IPS-18c (cell line): Measurements from ENCODE around the gene SCFD2.

ENCODE experiments used
- H3K4me3 ChIP-seq: 2 replicates; pipeline ENCODE4 v1.7.0; 2013; ENCODE audit warnings: low read depth, mild to moderate bottlenecking, low read length, moderate library complexity; ENCODE audit not compliant: insufficient read depth
- H3K9me3 ChIP-seq: one replicate; pipeline ENCODE4 v1.6.1; 2013; ENCODE audit warnings: mild to moderate bottlenecking, low read length, moderate library complexity; ENCODE audit not compliant: control insufficient read depth, insufficient read depth

Gene SCFD2

DNA sequence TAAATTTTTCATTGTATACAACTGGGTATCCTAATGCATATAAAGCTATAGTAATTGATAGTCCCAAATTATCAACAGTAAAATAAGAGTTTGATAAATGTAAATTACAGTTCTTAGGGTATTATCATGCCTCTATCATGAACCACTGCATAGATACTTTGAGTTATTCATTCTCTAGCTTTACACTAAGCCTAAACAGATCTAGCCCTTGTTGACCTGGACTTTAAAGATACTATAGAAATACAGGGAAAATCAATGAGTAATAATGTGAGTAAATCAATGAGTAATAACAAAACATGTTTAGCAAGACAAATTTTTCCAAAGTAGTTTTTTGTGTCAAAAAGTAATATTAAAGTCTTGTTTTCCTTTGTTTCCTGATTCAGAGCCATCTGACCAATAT, 228.4 kb downstream of the SCFD2 start:
- no peak overlapping the region for H3K4me3 ChIP-seq
- peaks cover 5% of the 10 kb centered on the region for H3K9me3 ChIP-seq

DNA sequence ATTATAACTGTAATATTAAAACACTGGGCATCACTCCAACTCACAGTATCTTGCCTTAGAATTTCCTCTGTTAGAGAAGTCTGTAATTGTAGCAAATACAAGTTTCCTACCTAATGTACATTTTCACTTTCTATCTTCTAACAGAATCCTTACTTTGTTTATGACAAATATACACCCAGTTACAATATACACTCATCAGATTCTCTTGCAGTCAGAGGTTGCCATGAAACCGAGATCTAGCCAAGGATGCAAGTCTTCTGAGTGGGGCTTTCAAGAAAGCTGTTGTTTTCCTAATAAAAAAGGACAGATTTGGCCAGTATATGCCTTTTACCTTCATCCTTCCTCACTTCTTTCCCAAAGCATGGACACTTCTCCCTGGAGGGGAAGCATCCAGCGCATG, 228.9 kb downstream of the SCFD2 start:
- Histone ChIP-seq H3K9me3 (peaks cover 5% of the 10 kb centered on the region), H3K4me3 (no peak overlapping the region)

DNA sequence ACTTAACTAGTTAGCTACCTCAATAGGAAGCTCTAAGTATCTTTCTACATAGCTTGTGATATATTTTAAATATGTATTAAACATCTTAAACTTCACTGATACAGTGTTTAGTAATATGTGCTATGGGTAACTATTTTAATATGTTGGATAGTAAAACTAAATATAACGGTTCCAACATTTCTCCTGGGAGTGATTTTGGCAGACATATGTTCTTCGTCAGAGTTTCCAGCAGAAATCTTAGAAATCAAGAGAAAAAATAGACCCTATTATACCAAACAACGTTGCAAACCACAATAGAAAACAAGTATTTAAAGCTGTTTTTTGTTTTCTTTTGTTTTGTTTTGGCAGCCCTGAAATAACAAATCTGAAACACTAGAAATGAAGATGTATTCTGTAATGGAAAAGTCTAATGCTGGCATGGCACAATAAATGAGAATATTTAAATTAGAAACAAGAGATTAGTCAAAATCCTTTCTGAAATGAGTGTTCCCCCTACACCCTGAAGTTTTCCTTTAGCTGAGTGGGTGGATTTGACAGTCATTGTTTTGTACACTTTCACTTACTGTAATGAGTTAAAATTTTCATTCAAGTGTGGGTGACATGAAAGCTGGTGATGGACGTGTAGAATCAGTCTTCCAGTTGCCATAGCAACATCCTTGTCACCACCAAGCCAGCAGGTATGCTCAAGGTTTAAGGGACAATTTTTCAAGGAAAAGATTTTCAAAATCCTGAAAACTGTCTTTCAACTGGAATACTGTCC, 233.5 kb downstream of the SCFD2 start:
- no peak overlapping the region for H3K4me3 ChIP-seq
- H3K9me3 ChIP-seq: no peaks in the 10 kb centered on the region

DNA sequence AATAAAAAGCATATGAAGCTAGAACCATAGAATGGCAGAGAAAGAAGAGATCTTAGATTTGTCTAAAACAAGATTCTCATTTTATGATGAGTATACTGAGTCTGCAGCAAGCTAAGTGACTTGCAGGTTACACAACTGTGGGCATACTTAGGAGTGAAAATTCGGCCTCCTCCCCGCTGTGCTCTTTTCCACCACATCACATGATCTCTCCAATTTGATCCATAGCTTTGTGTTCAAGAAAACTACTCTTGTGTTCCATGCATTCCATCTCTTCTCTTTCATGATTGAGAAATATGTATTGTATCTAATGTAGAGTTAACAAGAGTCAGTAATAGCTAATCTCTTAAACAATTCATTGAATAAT, 234.3 kb downstream of the SCFD2 start:
- Histone ChIP-seq H3K9me3 (no peaks in the 10 kb centered on the region), H3K4me3 (no peak overlapping the region)

DNA sequence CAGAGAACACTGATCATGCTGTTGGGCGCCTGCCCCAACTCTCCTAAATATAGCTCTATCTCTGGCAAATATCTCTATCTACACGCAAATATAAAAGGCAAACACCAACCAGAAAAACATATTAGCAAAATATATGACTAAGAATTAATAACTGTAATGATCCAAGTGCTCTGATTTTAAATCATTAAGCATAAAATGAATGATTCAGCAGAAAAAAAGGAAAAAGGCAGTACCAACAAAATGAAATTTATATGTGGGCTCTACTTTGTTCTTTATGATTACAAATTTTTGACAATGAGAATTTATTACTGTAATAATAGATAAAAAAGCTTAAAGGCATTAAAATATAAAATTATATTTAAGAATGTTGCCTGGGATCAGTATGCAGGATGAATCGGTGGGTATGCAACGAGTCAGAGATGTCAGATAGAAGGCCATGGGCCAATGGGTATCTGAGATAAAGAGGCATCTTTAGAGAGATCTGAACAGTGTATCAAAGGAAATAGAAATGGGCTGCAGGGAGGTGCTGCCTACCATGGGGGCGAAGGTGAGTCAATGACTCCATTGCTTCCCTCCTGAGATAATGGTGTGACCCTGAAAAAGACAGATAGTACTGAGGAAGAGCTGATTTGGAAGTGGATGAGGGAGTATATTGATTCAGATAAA, 234.8 kb downstream of the SCFD2 start:
- no peak overlapping the region for H3K4me3 ChIP-seq

DNA sequence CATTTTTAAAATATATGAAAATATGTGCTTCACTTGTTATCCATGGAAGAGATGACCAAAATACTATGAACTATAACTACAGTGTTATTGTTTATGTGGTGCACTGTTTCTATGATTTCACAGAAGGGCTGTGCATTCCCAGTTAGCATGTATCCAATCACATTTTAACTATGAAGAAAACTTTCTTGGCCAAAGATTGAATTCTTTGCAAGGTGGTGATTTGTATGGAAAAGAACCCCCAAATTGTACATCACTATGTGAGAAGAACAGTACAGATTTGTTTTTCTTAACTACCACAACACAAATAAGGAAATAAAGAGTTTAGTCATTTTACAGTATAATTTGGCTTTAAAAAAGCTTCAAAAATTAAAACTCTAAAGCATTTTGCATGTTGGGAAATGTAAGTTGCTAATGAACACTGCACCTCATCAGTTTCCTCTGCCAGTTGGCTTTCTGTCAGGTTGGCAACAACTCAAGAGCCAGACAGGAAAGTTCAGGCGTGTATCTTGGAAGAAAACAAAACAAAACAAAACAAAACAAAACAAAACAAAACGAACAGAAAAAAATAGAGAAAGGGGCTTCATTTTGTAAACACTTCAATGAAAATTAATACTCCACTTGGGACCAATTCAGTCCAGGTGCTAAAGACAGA, 237.0 kb downstream of the SCFD2 start:
- no peak overlapping the region for H3K4me3 ChIP-seq
- no peaks in the 10 kb centered on the region for H3K9me3 ChIP-seq

More for the DNA sequence above, 234.8 kb downstream of the SCFD2 start:
- no peaks in the 10 kb centered on the region for H3K9me3 ChIP-seq

DNA sequence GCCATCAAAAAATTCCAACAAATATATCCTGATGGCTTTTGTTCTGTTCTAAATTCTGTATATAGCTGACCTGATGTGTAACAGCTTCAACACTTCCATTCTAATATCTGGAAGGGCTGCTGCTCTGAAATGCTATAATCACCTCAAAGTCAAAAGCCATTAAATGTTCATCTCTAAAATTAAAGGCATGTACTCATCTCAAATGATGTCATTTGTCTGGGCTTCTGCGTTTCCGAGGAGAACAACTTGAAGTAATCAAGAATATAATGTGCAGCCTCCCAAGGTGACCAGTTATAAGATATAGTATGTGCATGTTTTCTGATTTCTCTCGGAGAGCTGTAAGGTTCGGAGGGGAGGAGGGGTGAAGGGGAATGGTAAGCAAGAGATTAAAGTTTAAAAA, 237.6 kb downstream of the SCFD2 start:
- Histone ChIP-seq H3K9me3 (no peaks in the 10 kb centered on the region), H3K4me3 (no peak overlapping the region)

DNA sequence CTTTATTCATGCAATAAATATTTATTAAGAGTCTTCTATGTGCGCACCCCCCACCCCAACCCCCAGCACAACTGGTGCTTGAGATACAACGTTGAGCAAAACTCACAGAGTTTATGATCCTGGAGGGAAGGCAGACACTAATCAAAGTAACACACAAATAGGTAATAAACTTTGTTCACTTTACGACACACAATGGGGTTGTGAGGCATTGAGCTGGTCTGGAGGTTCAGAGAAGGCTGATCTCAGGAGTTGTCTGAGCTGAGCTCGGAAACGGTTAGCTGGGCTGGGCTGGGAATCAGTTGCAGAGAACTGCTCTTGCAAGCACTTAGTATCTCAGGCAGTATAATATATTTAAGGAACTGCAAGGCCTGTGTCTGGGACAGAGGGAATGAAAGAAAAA, 238.5 kb downstream of the SCFD2 start:
- H3K4me3 ChIP-seq: no peak overlapping the region
- H3K9me3 ChIP-seq: no peaks in the 10 kb centered on the region

DNA sequence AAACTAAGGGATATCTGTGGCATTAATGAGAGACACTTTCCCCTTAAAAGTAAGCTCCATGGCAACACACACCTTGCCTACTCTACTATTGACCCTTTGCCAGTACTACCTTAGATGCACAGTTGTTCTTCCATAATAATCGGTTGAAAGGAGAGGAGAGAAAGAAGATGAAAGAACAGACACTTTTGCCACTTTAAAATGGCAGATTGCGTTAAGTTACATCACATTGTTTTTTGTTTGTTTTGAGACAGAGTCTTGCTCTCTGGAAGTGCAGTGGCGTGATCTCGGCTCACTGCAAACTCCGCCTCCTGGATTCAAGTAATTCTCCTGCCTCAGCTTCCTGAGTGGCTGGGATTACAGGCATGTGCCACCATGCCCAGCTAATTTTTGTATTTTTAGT, 239.8 kb downstream of the SCFD2 start:
- Histone ChIP-seq H3K9me3 (no peaks in the 10 kb centered on the region), H3K4me3 (no peak overlapping the region)

DNA sequence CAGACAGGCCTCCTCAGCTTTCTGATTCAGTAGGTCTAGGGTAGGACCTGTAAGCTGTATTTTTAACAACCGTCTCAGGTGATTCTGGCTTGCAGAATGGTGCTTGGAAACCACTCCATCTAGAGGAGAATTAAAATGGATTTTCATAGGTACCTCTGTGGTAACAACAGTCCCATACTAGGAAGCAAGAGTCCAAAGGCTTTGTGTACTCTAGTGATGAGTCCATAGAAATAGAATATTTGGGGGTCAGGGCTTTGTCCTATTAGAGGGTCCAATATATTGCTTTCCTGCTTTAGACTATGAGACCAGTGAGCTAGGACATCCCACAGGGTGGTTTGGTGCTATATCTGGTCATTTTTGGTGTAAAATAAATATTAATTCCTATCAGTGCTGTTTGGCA, 242.0 kb downstream of the SCFD2 start:
- Histone ChIP-seq H3K4me3 (no peak overlapping the region), H3K9me3 (no peaks in the 10 kb centered on the region)

DNA sequence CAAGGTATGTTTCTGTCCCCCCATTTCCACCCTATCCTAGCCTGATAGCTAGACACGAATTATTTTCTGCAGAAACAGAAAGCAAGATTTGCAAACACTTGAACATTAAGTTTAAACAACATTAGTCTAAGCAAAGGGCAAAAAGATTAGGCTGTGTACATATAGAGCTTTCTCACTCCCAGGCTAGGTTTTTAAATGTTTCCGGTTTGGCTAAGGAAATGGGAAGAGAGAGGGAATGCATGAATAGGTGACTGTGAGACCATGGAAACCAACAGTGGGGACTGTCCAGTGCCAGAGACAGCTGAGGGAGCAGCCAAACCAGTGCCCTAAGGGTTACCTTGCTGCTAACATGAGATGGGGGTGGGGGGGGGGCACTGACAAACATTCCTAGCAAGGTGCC, 242.7 kb downstream of the SCFD2 start:
- Histone ChIP-seq H3K9me3 (no peaks in the 10 kb centered on the region), H3K4me3 (no peak overlapping the region)

DNA sequence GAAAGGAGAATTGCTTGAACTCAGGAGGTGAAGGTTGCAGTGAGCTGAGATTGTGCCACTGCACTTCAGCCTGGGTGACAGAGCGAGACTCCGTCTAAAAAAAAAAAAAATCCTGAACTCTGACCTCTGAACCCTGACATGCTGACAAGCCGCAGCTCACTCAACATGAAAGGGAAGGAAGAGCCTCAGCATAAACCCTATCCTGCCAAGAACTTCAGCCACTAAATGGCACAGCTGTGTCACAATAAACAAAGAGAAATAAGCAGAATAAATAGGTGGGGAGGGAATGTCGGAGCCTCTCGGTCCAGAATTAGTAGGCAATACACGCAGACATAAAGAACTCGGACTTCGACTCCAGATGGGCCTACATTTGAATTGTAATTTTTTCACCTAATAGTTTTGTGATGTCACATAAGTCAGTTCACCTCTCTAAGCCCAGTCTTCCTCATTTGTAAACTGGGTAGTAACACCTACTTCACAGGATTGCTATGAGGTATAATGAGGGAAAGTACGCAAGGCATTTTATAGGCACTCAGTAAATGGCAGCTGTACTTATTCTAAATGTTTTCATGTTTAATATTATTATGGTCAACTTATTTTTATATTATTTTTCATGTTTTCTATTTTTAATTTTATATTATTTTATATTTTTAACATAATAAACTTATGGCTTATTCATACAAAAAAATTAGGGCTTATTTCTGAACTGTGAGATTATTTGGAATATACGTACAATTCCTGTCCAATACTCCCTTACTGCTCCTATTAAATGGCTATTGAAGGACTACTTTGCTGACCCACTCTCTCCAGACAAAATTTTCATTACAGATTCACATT, 243.4 kb downstream of the SCFD2 start:
- H3K9me3 ChIP-seq: no peaks in the 10 kb centered on the region
- no peak overlapping the region for H3K4me3 ChIP-seq

DNA sequence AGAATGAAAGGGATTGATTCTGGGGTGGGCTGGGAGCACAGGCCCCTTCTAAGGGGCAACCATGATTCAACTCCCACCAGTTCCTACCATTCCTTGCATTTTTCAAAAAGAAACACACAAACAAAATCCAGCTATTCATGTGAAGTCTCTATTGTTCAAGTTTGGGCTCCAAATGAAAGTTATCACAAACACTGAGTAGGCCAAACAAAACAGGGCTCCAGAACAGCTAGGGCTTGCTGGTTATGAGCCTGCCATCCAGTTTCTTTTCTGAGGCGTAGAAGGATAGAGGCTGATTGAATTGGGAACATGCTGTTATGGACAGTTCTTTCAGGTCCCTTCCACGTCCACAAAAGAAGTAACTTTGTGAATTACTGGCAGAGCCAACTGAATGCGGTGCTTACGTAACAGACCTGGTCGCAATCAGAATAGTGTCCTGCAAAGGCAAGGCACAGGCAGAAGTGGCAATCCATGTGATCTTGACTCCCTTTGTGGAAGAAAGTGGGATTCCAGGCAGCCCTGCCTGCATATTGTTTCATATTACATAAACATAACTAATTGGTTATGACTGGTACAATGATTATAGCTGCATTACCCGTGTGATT, 244.5 kb downstream of the SCFD2 start:
- Histone ChIP-seq H3K4me3 (no peak overlapping the region), H3K9me3 (no peaks in the 10 kb centered on the region)

DNA sequence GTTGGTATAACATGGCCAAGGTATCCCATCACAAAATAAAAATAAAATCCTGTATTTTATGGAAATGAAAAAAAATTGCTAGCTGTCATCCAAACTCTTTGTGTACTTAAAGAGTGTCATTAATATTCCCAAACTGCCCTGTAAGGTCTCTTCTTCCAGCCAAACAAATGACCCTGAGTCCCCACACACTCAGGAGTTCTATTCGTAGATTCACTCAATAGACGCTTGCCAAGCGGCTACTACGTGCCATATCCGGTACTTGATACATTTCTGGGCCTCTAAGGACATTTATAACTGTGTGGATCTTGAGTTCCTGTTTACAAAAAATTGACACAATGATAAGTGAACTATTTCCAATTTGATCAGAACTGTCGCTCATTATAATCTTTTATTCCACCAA, 245.1 kb downstream of the SCFD2 start:
- Histone ChIP-seq H3K4me3 (no peak overlapping the region), H3K9me3 (no peaks in the 10 kb centered on the region)

DNA sequence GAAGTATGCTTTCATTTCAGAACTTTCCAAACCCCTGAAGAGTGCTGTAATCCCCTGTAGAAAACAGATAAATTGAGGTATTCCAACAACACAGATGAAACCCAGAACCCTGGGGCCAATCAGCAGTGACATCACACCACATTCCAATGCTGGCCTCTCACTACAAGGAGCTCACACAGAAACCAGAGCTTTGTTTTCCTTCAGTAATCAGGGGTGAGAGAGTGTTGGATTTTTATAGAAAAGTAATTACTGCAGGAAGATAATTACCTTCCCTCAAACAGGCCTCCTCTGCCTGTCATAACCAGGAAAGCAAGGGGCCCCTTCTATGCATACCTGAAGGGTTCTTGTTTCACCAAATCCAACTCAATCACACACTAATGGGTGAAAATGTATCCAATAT, 246.2 kb downstream of the SCFD2 start:
- Histone ChIP-seq H3K9me3 (no peaks in the 10 kb centered on the region), H3K4me3 (no peak overlapping the region)

DNA sequence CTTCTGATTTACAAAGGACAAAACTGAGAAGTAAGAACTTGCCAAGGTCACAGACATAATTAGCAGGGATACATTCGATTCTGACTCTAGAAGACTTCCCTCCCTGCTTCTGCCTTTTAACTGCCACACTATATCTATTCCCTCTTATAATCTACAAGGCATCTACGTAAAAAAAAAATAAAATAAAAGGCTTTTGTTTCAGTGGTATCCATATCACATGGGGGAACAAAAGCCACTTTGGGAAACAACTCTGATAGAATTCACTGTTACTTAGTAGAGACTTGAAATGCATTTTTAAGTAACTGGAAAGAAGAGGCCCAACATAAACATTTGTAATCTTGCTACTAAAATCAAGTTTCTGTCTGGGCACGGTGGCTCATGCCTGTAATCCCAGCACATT, 247.2 kb downstream of the SCFD2 start:
- no peak overlapping the region for H3K4me3 ChIP-seq
- H3K9me3 ChIP-seq: no peaks in the 10 kb centered on the region

DNA sequence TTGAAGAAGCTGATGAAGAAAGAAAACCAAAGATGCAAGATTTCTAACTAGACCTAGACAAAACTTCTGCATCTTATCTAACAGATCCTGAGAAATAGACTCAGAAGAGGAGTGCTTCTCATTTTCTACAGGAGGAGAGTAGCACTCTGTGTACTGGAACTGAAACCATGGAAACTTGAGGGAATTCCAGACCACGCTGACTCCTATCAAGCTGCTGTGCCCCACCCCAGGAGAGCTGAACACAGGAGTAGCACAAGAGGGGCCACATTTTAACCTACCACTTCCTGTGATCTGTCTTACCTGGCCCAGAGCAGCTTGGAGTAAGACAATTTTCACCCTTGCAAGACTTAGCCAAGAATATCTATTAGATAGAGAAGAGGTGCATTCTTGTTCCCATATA, 248.9 kb downstream of the SCFD2 start:
- no peak overlapping the region for H3K4me3 ChIP-seq
- no peaks in the 10 kb centered on the region for H3K9me3 ChIP-seq
